Lung (tissue), 12 donors: ENCODE measurements around the gene PADI4. TPM values are rescaled to one million over a fixed set of nuclear protein-coding genes. Genes with fewer than 3 reads are reported as not detected.

Experiments
- ATAC-seq: fragments of 200-7000 bp; cut with Tn5 transposase; one replicate; pipeline ENCODE4 v1.9.1; 2020; ENCODE audit warnings: moderate number of reproducible peaks; ENCODE audit not compliant: insufficient read depth, low FRiP score
- DNase-seq, 3 donors: peaks; one replicate each; pipeline ENCODE4 v3.0.0-alpha.2; 2013 to 2017
- H3K27ac ChIP-seq, 2 donors: one replicate each; pipeline ENCODE4 v1.5.1; 2013; ENCODE audit warnings: mild to moderate bottlenecking in 2 of 2, moderate library complexity in 2 of 2, control low read depth in 1 of 2, inconsistent platforms in 1 of 2, low read depth in 1 of 2, low read length in 1 of 2
- H3K27me3 ChIP-seq, 3 donors: one replicate each; pipeline ENCODE4 v1.5.1; 2013; ENCODE audit warnings: low read length in 2 of 3; ENCODE audit not compliant: control insufficient read depth in 3 of 3, insufficient read depth in 3 of 3
- H3K36me3 ChIP-seq, 4 donors: one replicate each; pipeline ENCODE4 v1.5.1; 2013; ENCODE audit warnings: low read length in 4 of 4, mild to moderate bottlenecking in 1 of 4, moderate library complexity in 1 of 4; ENCODE audit not compliant: control insufficient read depth in 4 of 4, insufficient read depth in 4 of 4
- H3K4me1 ChIP-seq, 5 donors: one replicate each; pipeline ENCODE4 v1.5.1; 2013; ENCODE audit warnings: low read length in 5 of 5, mild to moderate bottlenecking in 2 of 5, moderate library complexity in 1 of 5; ENCODE audit not compliant: control insufficient read depth in 5 of 5, insufficient read depth in 5 of 5
- H3K4me3 ChIP-seq: one replicate; pipeline ENCODE4 v1.5.1; 2013; ENCODE audit warnings: mild to moderate bottlenecking, control low read depth, moderate library complexity
- H3K9ac ChIP-seq, 2 donors: one replicate each; pipeline ENCODE4 v1.5.1; 2013; ENCODE audit warnings: low read length in 2 of 2, control low read depth in 1 of 2; ENCODE audit not compliant: insufficient read depth in 1 of 2
- H3K9me3 ChIP-seq, 4 donors: one replicate each; pipeline ENCODE4 v1.5.1; 2013; ENCODE audit warnings: low read length in 3 of 4, mild to moderate bottlenecking in 1 of 4, moderate library complexity in 1 of 4; ENCODE audit not compliant: control insufficient read depth in 4 of 4, insufficient read depth in 3 of 4
- WGBS, 2 donors: extraction: QIAGEN DNeasy Blood & Tissue Kit; methylation state at CpG; one replicate each; pipeline ENCODE4 v1.1.7; 2013; 5-methylcytosine and 5-hydroxymethylcytosine counted together
- polyA plus RNA-seq, 2 donors: library from polyadenylated mRNA; stranded (reverse); fragments of 200-250 nt; gene quantifications; one replicate each; pipeline ENCODE4 v1.2.1, GENCODE V29; 2013
- total RNA-seq, 2 donors: library from RNA; depleted of rRNA in 1 of 2; stranded (reverse); fragments of >200 nt in 1 of 2; gene quantifications; one replicate each; pipeline ENCODE4 v1.2.1, GENCODE V29; 2014 to 2021
- TF ChIP-seq, protein P1 (sequence below): IDR thresholded peaks from 2 replicates; pipeline ENCODE4 v1.5.1; 2012; ENCODE audit warnings: mild to moderate bottlenecking; ENCODE audit errors: control extremely low read depth, extremely low read depth
- donor health status: control.
- donor health status: control.
- donor health status: Bipolar disorder and iron deficiency.
- donor health status: healthy.
- donor health status: DM: yes; HTN: yes; CAD: no.

PADI4 gene
- total and polyA plus RNA-seq, 4 donors = 1.7 to 22.5 (median 14.2) TPM

GRCh38 chr1:17371896-17372295 is 63.9 kb downstream of the PADI4 start, which contains the start of gene PADI6:
TSS of gene PADI6 (plus strand) at chr1:17372196. CDS start at chr1:17372246, 50 bp downstream.
- Histone ChIP-seq H3K36me3 (no peaks in the 10 kb centered on the region), H3K9ac (no peak within 1 kb of the TSS), H3K9me3 (peaks cover 0 to 4% (median 0%) of the 10 kb centered on the region in 4 donors), H3K27me3 (peaks cover 5 to 9% (median 6%) of the 10 kb centered on the region in 3 donors), H3K27ac (no peak within 1 kb of the TSS), H3K4me1 (no peaks in the 10 kb centered on the region), H3K4me3 (no peak within 1 kb of the TSS)
- DNase-seq (no peak), ATAC-seq (no peak)
- TF ChIP-seq, protein P1, sequence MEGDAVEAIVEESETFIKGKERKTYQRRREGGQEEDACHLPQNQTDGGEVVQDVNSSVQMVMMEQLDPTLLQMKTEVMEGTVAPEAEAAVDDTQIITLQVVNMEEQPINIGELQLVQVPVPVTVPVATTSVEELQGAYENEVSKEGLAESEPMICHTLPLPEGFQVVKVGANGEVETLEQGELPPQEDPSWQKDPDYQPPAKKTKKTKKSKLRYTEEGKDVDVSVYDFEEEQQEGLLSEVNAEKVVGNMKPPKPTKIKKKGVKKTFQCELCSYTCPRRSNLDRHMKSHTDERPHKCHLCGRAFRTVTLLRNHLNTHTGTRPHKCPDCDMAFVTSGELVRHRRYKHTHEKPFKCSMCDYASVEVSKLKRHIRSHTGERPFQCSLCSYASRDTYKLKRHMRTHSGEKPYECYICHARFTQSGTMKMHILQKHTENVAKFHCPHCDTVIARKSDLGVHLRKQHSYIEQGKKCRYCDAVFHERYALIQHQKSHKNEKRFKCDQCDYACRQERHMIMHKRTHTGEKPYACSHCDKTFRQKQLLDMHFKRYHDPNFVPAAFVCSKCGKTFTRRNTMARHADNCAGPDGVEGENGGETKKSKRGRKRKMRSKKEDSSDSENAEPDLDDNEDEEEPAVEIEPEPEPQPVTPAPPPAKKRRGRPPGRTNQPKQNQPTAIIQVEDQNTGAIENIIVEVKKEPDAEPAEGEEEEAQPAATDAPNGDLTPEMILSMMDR = no peak
- 63 to 76% methylated on average over 7 of the region's 7 CpGs for WGBS, 2 donors

GRCh38 chr1:17372955-17373354 is 65.0 kb downstream of the PADI4 start:
- Histone ChIP-seq H3K9ac (no peak overlapping the region), H3K27ac (no peak overlapping the region), H3K4me1 (no peaks in the 10 kb centered on the region), H3K27me3 (peaks cover 3 to 6% (median 5%) of the 10 kb centered on the region in 3 donors), H3K36me3 (no peaks in the 10 kb centered on the region), H3K4me3 (no peak overlapping the region), H3K9me3 (peaks cover 0 to 4% (median 0%) of the 10 kb centered on the region in 4 donors)
- WGBS, 2 donors = 75 to 81% methylated on average over 18 of the region's 18 CpGs
- DNase-seq (no peak), ATAC-seq (no peak)
- TF ChIP-seq, protein P1 = no peak

GRCh38 chr1:17375651-17376050 is 67.7 kb downstream of the PADI4 start:
- peaks cover 0 to 4% (median 0%) of the 10 kb centered on the region in 4 donors for H3K9me3 ChIP-seq
- H3K4me1 ChIP-seq = no peaks in the 10 kb centered on the region
- no peaks in the 10 kb centered on the region for H3K36me3 ChIP-seq
- no peak overlapping the region for H3K4me3 ChIP-seq
- WGBS, 2 donors = 94 to 95% methylated on average over 10 of the region's 10 CpGs
- DNase-seq (no peak), ATAC-seq (no peak)
- H3K9ac ChIP-seq = no peak overlapping the region
- TF ChIP-seq, protein P1 = no peak
- H3K27ac ChIP-seq = no peak overlapping the region
- peaks cover 0 to 3% (median 0%) of the 10 kb centered on the region in 3 donors for H3K27me3 ChIP-seq

GRCh38 chr1:17377325-17377953 is 69.4 kb downstream of the PADI4 start:
- Histone ChIP-seq H3K4me3 (no peak overlapping the region), H3K4me1 (no peaks in the 10 kb centered on the region), H3K9me3 (no peaks in the 10 kb centered on the region), H3K36me3 (no peaks in the 10 kb centered on the region), H3K27me3 (peaks cover 0 to 3% (median 0%) of the 10 kb centered on the region in 3 donors), H3K27ac (no peak overlapping the region), H3K9ac (no peak overlapping the region)
- ATAC-seq (no peak), DNase-seq (peak; percentile 13 to 50 (median 17))
- whole genome bisulfite sequencing, 2 donors = 31 to 46% methylated on average over 16 of the region's 16 CpGs
- TF ChIP-seq, protein P1 = no peak
